ENCODE data around the gene NSMF. TPM values are rescaled to one million over a fixed set of nuclear protein-coding genes. Genes with fewer than 3 reads are reported as not detected.
A peak's percentile ranks its signal among the peaks of the same experiment; 100 is the strongest.

Gene NSMF
- total RNA-seq, 1 donor from 2014 or later, result 23.9 TPM

DNA sequence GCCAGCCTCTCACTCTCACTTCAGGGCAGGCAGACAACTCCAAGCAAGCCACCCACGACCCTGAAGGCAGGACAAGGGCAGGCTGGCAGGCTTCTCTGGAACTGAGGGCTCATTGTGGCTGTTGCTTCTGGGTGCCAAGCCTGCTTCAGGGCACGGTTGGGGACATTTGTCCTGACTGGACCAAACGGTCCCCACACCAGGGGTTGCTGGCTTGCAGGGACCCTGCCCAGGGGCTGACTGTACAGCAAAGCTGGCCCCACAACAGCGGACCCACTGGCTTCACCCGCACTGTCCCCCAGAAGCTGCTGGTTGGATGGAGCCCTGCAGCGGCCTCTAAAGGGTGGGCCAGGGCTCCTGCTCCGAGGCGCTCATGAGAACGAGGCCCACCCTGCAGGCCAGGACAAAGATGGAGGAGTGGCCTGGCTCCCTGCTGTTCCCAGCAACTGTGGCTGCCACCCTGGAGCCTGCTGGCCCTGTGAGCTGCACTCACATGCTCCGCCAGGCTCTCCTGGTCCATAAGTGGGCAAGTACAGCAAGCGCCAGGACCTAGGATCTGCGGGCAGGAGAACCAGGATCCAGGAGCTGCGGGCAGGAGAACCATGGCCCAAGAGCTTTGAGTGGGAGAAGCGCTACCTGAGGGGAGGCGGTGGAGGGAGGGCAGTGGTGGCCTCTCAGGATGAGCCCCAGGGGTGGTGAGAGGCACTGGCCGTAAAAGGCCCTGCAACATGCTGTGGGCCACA is 34.4 kb upstream of the NSMF start:
- Histone ChIP-seq H3K9me3 (no peaks in the 10 kb centered on the region), H3K36me3 (no peaks in the 10 kb centered on the region), H3K4me1 (no peaks in the 10 kb centered on the region), H3K27ac (no peak overlapping the region), H3K4me3 (no peak overlapping the region), H3K27me3 (no peaks in the 10 kb centered on the region)
- TF ChIP-seq, protein P1, sequence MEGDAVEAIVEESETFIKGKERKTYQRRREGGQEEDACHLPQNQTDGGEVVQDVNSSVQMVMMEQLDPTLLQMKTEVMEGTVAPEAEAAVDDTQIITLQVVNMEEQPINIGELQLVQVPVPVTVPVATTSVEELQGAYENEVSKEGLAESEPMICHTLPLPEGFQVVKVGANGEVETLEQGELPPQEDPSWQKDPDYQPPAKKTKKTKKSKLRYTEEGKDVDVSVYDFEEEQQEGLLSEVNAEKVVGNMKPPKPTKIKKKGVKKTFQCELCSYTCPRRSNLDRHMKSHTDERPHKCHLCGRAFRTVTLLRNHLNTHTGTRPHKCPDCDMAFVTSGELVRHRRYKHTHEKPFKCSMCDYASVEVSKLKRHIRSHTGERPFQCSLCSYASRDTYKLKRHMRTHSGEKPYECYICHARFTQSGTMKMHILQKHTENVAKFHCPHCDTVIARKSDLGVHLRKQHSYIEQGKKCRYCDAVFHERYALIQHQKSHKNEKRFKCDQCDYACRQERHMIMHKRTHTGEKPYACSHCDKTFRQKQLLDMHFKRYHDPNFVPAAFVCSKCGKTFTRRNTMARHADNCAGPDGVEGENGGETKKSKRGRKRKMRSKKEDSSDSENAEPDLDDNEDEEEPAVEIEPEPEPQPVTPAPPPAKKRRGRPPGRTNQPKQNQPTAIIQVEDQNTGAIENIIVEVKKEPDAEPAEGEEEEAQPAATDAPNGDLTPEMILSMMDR (IDR thresholded peaks at IDR 0.05), result no peak
- intact Hi-C loops (cut with DNase I), result no loop called here
- DNase-seq (no peak), ATAC-seq (peak; percentile 2)

DNA sequence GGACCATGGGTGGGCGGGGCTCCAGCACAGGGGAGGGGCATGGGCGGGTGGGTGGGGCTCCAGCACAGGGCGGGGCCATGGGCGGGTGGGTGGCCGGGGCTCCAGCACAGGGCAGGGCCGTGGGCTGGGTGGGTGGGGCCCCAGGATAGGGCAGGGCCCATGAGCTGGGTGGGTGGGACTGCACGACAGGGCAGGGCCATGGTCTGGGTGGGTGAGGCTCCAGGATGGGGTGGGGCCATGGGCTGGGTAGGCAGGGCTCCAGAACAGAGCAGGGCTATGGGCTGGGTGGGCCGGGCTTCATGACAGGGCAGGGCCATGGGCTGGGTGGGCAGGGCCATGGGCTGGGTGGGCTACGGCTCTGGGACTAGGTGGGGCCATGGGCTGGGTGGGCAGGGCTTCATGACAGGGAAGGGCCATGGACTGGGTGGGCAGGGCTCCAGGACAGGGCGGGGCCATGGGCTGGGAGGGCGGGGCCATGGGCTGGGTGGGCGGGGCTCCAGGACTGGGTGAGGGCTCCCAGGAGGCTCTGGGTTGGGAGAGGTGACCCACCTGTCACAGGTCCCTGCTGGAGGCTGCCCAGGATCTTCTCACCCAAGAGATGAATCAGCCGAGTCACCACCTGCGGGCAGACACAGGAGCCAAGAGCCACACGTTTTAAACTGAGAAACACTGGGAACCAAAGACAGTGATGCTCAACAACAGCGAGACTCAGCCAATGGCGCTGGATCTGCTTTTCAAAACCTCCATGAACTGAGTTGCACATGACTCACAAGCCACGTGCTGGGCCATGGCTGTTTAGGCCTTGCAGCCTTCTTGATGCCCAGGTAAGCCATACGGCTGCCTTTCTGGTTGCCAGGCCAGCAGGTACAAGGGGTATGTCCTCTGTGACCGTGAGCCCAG is 33.6 kb upstream of the NSMF start:
- peak; percentile 11 for ATAC-seq

DNA sequence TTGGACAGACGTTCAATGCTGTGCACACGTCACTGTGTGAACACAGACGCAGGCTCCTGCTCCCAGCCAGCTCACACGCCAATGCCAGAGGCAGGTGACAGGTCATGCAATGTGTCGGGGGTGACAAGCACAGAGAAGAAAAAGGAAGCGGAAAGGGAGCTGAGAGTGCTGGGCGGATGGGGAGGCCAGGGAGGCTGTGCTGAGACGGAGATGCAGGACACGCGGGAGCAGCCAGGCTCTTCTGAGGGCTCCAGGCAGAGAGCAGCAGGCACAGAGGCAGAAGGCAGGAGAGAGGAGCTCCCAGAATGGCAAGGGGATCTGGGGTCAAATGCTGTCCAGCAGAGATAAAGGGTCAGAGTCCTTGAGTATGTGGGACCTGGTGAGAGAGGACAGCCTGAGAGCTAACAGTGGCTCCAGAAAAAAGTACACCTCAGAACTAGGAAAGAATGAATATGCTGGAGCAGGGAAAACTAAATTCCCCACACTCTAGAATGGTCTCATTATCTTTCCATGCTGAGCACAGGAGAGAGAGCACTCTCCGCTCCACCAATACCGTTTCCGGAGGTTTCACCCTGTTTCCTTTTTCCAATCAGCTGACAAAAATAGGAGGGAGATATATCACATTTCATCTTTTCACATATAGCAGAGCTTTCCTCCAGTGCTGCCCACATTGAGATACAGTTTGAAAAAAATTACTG is 32.8 kb upstream of the NSMF start:
- TF ChIP-seq, protein P1 (IDR thresholded peaks at IDR 0.05), result no peak
- no peaks in the 10 kb centered on the region for H3K4me1 ChIP-seq
- no peaks in the 10 kb centered on the region for H3K36me3 ChIP-seq
- no peak overlapping the region for H3K27ac ChIP-seq
- intact Hi-C loops (cut with DNase I), result no loop called here
- H3K4me3 ChIP-seq, result no peak overlapping the region
- no peaks in the 10 kb centered on the region for H3K27me3 ChIP-seq
- DNase-seq (peak; percentile 23), ATAC-seq (no peak)
- no peaks in the 10 kb centered on the region for H3K9me3 ChIP-seq

More for the DNA sequence above, 33.6 kb upstream of the NSMF start:
- Histone ChIP-seq H3K36me3 (no peaks in the 10 kb centered on the region), H3K27ac (no peak overlapping the region), H3K4me3 (no peak overlapping the region), H3K27me3 (no peaks in the 10 kb centered on the region), H3K9me3 (no peaks in the 10 kb centered on the region), H3K4me1 (no peaks in the 10 kb centered on the region)
- intact Hi-C loops (cut with DNase I), result no loop called here
- TF ChIP-seq, protein P1 (IDR thresholded peaks at IDR 0.05), result no peak
- peak; percentile 52 for DNase-seq

DNA sequence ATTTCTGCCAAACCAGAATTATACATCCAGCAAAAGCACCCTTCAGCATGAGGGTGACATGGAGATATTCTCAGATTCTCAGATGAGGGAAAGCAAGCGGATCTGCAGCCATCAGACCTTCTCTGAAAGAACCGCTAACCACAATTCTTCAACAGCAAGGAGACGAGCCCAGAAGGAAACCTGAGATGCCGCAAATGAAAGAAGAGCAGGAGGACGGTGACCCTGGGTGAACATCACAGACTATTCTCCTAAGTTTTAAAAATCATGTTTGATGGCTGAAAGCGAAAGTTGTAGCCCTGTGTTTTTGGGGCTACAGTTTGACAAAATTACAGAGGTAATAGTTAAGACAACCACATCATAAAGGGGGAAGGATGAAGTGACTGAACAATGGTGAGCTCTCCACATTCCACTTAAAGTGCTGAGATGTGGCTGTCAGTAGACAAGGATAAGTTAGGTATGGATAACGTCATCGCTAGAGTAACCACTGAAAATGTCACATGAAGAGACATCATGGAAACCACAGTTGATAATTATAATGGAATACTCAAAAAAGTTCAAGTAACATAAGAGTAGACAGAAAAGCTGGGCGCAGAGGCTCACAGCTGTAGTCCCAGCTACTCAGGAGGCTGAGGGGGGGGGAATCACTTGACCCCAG is 31.5 kb upstream of the NSMF start:
- ATAC-seq, result no peak
- Histone ChIP-seq H3K27me3 (no peaks in the 10 kb centered on the region), H3K36me3 (no peaks in the 10 kb centered on the region), H3K4me1 (no peaks in the 10 kb centered on the region), H3K9me3 (no peaks in the 10 kb centered on the region), H3K4me3 (no peak overlapping the region), H3K27ac (no peak overlapping the region)
- intact Hi-C loops (cut with DNase I), result no loop called here
- TF ChIP-seq, protein P1 (IDR thresholded peaks at IDR 0.05), result no peak
- DNase-seq, result peak; percentile 6

DNA sequence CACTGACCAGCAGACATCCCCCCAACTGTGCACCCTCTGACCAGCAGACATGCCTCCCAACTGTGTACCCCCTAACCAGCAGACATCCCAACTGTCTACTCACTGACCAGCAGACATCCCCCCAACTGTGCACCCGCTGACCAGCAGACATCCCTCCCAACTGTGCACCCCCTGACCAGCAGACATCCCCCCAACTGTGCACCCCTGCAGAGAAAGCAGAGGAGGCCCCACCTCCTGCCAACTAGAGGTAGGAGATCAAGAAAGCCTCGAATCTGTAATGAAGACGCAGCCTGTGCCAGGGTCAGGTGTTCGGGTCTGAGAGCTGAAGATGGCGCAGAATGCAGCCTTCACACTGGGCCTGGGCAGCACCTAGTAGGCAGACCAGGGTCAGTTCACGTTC is 29.8 kb upstream of the NSMF start:
- no peaks in the 10 kb centered on the region for H3K4me1 ChIP-seq
- no peak overlapping the region for H3K27ac ChIP-seq
- H3K36me3 ChIP-seq, result no peaks in the 10 kb centered on the region
- no peak overlapping the region for H3K4me3 ChIP-seq
- H3K27me3 ChIP-seq, result no peaks in the 10 kb centered on the region
- peak; percentile 26 for DNase-seq
- H3K9me3 ChIP-seq, result no peaks in the 10 kb centered on the region
- intact Hi-C loops (cut with DNase I), result no loop called here
- no peak for ATAC-seq
- TF ChIP-seq, protein P1 (IDR thresholded peaks at IDR 0.05), result no peak

Data from upper lobe of right lung (tissue), 1 donor.